ENCODE results near the gene ZER1. TPM values are rescaled to one million over a fixed set of nuclear protein-coding genes. Genes with fewer than 3 reads are reported as not detected.
"Not testable (repeated sequence)": the region's sequence is repeated elsewhere in the genome, so short reads cannot be mapped to it uniquely, and the experiment has no call there.

ZER1 gene
- total RNA-seq, 8 experiments from 2014 or later, result 17.8 to 35.1 (median 24.5) TPM

DNA sequence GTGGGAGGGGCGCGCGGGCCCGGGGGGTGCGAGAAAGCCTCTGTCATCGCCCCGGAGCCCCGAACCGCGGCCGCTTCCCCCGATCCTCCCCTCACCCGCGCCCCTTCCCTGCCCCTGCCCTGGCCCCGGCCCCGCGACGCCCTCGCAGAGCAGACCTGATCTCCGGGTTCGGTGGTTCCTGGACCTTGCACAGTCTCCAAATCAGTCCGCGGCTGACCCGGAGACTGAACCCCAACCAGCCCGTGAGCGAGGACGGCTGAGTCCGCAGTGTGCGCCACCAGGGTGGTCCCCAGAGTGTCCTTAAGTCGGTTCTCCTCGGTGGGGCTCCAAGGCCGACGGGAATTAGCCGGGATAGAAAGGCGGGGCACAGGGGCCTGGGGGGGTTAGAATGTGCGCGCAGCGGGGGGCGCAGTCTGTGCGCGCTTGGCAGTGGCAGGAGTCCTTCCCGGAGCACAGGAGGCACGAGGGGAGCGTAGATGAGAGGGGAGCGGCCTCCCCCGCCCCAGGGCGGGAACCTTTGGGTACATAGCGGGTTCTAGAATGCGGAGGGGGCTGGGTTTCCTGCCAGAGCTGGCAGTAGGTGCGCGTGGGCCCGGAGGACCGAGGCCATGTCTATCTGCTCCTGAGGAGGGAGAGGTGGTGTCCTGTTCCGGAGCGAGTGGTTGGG lies 68.6 kb downstream of the ZER1 start:
- Histone ChIP-seq H3K27ac (no peak overlapping the region), H3K4me1 (replicated peaks in 1 of 2) (no peaks in the 10 kb centered on the region), H3K4me3 (peak overlapping the region; percentile 57 to 99 (median 75))
- ATAC-seq (replicated peaks in 6 of 8), result peak in 7 of 8 experiments; percentile 7 to 34 (median 17)
- in situ Hi-C loops (cut with MboI; ENCODE audit: low pct_unique_long_range_greater_than_20kb in 2 of 9, low sequenced_read_pairs in 9 of 9, unreplicated experiment in 9 of 9), result no loop called here
- WGBS, 10 experiments, result no CpG with 5 or more reads among the region's 55 CpGs

DNA sequence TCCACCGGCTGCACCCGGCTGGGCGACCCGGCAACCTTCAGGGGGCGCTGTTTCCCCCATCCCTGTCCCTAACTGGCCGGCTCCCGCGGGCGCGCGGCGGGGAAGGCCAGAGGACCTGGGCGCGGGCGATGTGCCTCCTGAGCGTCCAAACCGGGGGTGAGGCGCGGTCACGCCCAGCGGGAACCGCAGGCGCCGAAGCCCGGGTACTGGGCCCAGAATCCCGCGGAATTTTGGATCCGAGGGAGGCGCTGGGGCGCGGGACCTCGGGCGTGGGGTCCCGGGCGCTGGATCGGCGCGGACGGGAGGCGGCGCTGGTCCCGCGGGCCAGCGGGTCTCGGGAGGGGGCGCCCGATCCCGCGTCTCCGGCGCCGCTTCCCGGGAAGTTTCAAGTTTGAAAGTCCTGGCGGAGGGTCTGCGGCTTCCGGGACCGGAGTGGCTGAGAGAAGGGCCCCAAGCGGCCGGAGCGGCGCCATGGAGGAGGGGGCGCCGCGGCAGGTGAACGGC lies 69.2 kb downstream of the ZER1 start, which contains the start of gene PKN3:
TSS of gene PKN3 (plus strand) at position 59 of the 504 bp plus-strand sequence. CDS start at position 472, 413 bp downstream.
- Histone ChIP-seq H3K4me1 (replicated peaks in 1 of 2) (no peaks in the 10 kb centered on the region), H3K27ac (peak within 1 kb of the TSS in 1 of 2 donors; percentile 49), H3K4me3 (peak within 1 kb of the TSS; percentile 57 to 99 (median 75))
- in situ Hi-C loops (cut with MboI; ENCODE audit: low pct_unique_long_range_greater_than_20kb in 2 of 9, low sequenced_read_pairs in 9 of 9, unreplicated experiment in 9 of 9), result no loop called here
- WGBS, 10 experiments, result 20% methylated on average over 1 of the region's 65 CpGs; no CpG with 5 or more reads in 9 of the 10 experiments
- peak; percentile 87 to 91 (median 90) for ATAC-seq (replicated peaks in 6 of 8)

DNA sequence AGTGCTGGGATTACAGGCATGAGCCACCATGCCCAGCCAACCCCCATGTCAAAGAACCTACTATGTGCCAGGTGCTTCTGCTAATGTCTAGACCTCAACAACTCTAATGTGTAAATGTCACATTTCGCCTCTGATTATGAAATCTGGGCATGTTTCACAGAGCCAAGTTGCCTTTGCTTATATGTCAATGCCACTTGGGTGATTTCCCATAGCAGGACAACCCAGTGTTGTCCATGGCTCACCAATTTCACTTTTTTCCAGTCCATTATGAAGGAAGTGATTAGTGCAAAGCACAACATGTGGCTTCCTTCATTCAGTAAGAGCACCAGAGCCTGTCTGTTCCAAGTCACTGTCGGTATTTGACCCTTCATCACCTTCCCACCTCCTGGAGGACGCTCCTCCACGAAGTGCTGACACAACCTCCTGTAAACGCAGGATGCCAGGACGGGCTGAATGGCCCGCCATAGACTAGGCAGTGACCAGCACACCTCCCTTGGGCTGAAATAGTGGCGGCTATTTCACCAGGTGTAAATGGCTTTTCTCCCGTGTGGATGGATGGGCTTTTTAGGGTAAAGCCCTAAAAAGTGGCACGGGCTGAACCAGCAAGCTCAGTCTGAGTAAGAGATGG lies 70.4 kb downstream of the ZER1 start:
- no peak for ATAC-seq (replicated peaks in 6 of 8)
- in situ Hi-C loops (cut with MboI; ENCODE audit: low pct_unique_long_range_greater_than_20kb in 2 of 9, low sequenced_read_pairs in 9 of 9, unreplicated experiment in 9 of 9), result no loop called here
- Histone ChIP-seq H3K4me1 (replicated peaks in 1 of 2) (no peaks in the 10 kb centered on the region), H3K4me3 (no peak overlapping the region), H3K27ac (no peak overlapping the region)
- WGBS, 10 experiments, result 60 to 100% (median 87%) methylated on average over 1 to 8 of the region's 10 CpGs; no CpG with 5 or more reads in 3 of the 10 experiments

DNA sequence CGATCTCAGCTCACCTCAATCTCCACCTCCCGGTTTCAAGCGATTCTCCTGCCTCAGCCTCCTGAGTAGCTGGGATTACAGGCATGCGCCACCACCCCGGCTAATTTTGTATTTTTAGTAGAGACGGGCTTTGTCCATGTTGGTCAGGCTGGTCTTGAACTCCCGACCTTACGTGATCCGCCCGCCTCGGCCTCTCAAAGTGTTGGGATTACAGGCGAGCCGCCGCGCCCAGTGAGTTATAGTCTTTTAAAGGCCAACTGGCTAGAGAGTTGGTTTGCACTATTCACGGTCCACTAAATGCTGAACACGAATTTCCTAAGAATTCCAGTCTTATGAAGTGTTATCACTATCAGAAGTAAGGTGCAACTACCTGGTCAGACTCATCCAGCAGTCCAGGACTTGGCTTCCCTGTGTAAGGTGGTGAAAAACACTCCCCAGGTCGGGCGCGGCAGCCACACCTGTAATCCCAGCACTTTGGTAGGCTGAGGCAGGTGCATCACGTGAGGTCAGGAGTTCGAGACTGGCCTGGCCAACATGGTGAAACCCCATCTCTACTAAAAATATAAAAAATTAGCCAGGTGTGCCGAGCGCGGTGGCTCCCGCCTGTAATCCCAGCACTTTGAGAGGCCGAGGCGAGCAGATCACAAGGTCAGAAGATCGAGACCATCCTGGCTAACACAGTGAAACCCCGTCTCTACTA lies 72.5 kb downstream of the ZER1 start:
- 80 to 100% (median 94%) methylated on average over 2 to 18 of the region's 30 CpGs for WGBS, 10 experiments
- H3K4me1 ChIP-seq (replicated peaks in 1 of 2); ATAC-seq (replicated peaks in 6 of 8); in situ Hi-C loops (cut with MboI; ENCODE audit: low pct_unique_long_range_greater_than_20kb in 2 of 9, low sequenced_read_pairs in 9 of 9, unreplicated experiment in 9 of 9); H3K27ac ChIP-seq; H3K4me3 ChIP-seq: not testable (repeated sequence)

DNA sequence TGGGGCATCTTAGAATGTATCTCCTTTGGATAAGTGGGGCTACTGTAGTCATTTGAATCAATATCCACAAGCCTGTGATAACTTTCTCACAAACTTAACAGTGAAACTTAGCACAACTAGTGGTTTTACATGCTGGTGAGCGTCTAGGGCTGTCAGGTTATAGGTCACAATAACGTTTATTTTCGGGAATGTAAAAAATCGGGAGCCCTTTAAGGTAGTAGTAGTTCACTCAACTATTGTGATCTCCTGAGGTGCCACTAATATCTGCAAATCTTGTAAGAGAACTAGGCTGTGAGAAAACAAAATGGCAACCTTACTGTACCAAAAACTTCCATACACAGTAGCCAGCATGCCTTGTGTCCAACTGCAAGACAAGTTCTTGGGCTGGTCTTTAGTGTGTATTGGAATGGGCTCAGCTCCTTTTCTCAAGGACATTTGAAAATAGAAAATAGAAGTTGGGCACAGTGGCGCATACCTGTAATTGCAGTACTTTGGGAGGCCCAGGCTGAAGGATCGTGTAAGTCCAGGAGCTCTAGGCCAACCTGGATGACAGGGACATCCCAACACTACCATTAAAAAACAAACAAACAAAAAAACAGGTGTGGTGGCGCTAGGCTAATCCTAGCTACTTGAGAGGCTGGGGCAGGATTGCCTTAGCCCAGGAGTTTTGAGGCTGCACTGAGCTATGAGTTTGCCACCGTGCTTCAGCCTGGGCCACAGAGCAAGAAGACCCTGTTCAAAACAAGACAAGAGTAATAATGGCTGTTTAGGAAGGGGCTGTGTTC lies 74.6 kb downstream of the ZER1 start:
- 60 to 100% (median 92%) methylated on average over 2 to 5 of the region's 8 CpGs for WGBS, 10 experiments
- in situ Hi-C loops (cut with MboI; ENCODE audit: low pct_unique_long_range_greater_than_20kb in 2 of 9, low sequenced_read_pairs in 9 of 9, unreplicated experiment in 9 of 9), result no loop called here
- no peak for ATAC-seq (replicated peaks in 6 of 8)
- no peak overlapping the region for H3K4me3 ChIP-seq
- H3K27ac ChIP-seq, result no peak overlapping the region
- no peaks in the 10 kb centered on the region for H3K4me1 ChIP-seq (replicated peaks in 1 of 2)

DNA sequence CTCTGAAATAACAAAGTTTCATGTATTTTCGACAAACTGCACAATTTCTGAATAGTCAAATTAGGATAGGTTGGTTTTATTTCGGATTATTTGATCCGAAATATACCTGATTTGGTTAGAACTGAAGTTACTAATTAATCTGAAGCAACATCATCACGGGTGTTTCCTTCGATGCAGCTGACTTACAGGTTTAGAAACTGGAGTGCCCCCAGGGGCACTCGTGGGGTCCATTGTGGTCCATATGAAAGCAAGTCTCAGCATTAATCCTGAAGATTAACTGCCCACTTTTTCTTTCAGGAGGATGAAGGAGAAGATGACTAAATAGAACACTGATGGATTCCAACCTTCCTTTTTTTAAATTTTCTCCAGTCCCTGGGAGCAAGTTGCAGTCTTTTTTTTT lies 77.4 kb downstream of the ZER1 start:
- Histone ChIP-seq H3K27ac (no peak overlapping the region), H3K4me3 (no peak overlapping the region), H3K4me1 (replicated peaks in 1 of 2) (peaks cover 4 to 12% of the 10 kb centered on the region in 2 donors)
- ATAC-seq (replicated peaks in 6 of 8), result no peak
- in situ Hi-C loops (cut with MboI; ENCODE audit: low pct_unique_long_range_greater_than_20kb in 2 of 9, low sequenced_read_pairs in 9 of 9, unreplicated experiment in 9 of 9), result no loop called here
- 79 to 100% (median 88%) methylated on average over 3 to 6 of the region's 6 CpGs for WGBS, 10 experiments

DNA sequence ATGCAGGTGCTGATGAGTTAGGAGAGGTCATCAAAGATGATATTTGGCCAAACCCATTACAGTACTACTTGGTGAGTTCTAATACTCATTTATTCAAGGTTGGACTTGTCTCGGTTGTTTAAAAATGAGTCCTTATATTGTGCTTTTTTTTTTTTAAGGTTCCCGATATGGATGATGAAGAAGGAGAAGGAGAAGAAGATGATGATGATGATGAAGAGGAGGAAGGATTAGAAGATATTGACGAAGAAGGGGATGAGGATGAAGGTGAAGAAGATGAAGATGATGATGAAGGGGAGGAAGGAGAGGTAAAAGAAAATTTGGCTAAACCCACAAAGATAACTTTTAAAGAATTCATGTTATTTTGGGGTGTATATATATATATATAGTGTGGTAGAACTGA lies 78.0 kb downstream of the ZER1 start:
- in situ Hi-C loops (cut with MboI; ENCODE audit: low pct_unique_long_range_greater_than_20kb in 2 of 9, low sequenced_read_pairs in 9 of 9, unreplicated experiment in 9 of 9); H3K4me3 ChIP-seq; ATAC-seq (replicated peaks in 6 of 8); H3K27ac ChIP-seq: not testable (repeated sequence)
- 75 to 100% (median 93%) methylated on average over 2 to 3 of the region's 3 CpGs; no CpG with 5 or more reads in 1 of the 10 experiments for WGBS, 10 experiments
- peaks cover 4 to 12% of the 10 kb centered on the region in 2 donors for H3K4me1 ChIP-seq (replicated peaks in 1 of 2)

DNA sequence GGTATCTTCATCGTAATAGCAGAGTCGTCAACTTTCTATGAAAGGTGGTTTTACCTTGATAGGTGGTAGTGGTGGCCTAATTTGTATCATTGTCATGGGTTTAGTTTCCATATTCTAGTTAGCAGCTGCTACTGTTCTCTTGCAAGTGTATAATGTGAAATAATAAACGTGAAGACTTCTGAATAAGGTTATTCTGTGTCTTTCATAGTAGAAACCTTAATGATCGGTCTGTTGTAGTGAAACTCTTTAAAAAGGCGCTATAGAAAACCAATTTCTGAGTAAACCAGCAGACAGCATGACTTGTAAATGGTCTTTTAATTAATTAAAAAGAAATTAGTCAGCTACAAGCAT lies 81.1 kb downstream of the ZER1 start:
- peaks cover 12 to 20% of the 10 kb centered on the region in 2 donors for H3K4me1 ChIP-seq (replicated peaks in 1 of 2)
- 0 to 33% (median 10%) methylated on average over 2 to 5 of the region's 5 CpGs; no CpG with 5 or more reads in 1 of the 10 experiments for WGBS, 10 experiments
- H3K4me3 ChIP-seq, result peak overlapping the region; percentile 63 to 100 (median 83)
- in situ Hi-C loops (cut with MboI; ENCODE audit: low pct_unique_long_range_greater_than_20kb in 2 of 9, low sequenced_read_pairs in 9 of 9, unreplicated experiment in 9 of 9), result no loop called here
- peak overlapping the region; percentile 94 to 96 for H3K27ac ChIP-seq
- ATAC-seq (replicated peaks in 6 of 8), result no peak

DNA sequence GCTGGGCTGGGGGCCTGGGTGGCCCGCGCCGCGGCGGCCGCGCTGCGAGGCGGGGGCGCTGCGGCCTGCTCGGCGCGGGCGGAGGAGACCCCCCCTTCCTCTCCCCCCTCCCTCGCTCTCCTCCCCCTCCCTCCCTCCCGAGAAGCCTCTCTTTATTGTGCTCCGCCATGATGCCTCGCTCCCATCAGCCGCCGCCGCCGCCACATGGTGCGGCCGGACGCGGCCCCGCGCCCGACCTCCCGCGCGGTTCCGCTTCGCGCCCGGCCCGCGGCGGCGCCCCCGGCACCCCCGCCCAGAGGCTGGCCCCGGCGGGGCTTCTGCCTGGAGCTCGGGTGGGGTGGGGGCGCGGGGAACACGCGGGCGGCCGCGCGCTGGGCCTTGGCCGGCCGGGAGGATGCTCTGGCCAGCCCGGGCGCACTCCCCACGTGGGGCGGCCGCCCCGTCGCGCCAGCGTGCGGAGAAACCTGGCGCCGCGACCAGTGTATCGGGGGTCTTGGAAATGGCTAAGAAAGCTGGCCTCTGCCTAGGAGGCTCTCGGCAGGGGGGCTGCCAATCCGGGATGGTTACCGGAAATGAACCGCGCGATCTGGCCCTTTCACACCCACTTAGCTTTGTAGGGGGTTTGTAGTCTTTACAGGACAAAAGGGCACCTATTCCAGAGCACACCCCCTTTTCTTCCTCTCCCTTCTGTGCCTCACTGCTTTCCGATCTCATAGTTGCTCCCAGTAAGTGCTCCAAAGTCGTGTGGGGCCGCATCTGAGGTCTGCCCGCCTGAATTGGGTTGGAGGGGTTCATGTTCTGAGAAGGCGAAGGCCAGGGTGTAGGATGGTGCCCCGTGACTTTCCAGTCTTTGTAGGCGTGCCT lies 81.7 kb downstream of the ZER1 start:
- peak overlapping the region; percentile 94 to 96 for H3K27ac ChIP-seq
- in situ Hi-C loops (cut with MboI; ENCODE audit: low pct_unique_long_range_greater_than_20kb in 2 of 9, low sequenced_read_pairs in 9 of 9, unreplicated experiment in 9 of 9), result no loop called here
- 0% methylated on average over 2 to 7 of the region's 83 CpGs; no CpG with 5 or more reads in 4 of the 10 experiments for WGBS, 10 experiments
- H3K4me1 ChIP-seq (replicated peaks in 1 of 2), result peaks cover 12 to 26% of the 10 kb centered on the region in 2 donors
- peak in 7 of 8 experiments; percentile 0 to 23 (median 5) for ATAC-seq (replicated peaks in 6 of 8)
- H3K4me3 ChIP-seq, result peak overlapping the region; percentile 63 to 100 (median 83)

DNA sequence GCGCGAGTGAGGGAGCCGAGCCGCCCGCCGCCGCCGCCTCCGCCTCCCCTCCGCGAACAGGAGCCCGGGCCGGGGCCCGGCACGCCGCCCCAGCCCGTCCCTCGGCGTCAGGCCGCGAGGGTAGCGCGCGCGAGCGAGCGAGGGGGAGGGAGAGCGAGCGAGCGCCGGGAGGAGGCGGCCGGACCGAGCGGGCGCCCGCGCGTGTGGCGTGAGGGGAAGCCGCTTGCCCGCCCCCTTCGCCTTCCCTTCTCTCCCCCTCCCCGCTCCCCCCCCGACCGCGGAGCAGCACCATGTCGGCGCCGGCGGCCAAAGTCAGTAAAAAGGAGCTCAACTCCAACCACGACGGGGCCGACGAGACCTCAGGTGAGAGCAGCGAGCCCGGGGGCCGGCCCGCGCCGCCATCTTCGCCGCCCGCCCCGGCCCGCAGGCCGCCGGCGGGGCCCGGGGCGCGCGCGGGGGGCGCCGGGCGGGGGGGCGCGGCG lies 82.4 kb downstream of the ZER1 start:
- H3K27ac ChIP-seq, result peak overlapping the region; percentile 94 to 96
- in situ Hi-C loops (cut with MboI; ENCODE audit: low pct_unique_long_range_greater_than_20kb in 2 of 9, low sequenced_read_pairs in 9 of 9, unreplicated experiment in 9 of 9), result no loop called here
- no CpG with 5 or more reads among the region's 80 CpGs for WGBS, 10 experiments
- peak; percentile 10 to 53 (median 48) for ATAC-seq (replicated peaks in 6 of 8)
- H3K4me3 ChIP-seq, result peak overlapping the region; percentile 63 to 100 (median 83)
- H3K4me1 ChIP-seq (replicated peaks in 1 of 2), result peaks cover 14 to 33% of the 10 kb centered on the region in 2 donors

DNA sequence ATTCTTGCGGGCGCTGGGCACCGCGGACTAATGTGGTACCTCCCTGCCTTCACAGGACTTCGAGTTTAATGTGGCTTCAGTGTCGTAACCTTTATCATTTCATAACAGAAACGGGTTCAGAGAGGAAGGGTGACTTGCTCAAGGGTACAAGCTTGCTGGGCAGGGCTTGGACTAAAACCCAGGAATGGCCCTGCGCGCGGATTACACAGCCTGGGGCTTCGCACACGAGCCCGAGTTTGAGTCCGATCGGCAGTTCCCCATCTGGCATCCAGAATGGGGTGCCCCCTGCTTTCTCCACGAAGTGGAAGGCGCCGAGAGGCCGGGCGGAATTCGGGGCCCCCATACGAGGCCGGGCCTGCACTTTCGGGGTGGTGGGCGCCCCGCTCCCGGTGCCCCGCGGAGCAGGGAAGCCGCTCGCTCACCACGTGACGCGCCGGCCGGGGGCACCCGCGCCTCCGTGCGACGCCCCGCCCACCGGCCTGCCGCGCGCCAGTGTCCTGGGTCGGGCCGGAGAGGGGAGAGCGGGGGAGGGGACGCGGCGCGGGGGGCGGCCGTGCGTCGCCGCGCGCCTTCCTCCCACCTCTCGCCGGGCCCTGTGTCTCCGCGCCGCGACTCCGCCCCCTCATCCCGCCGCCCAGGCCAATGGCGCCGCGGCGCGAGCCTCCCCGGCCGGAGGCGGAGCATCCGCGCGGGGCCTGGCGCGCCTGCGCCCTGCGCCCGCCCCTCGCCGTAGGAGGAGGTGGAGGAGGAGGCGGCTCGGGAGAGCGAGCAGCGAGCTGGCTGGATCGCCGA lies 83.0 kb downstream of the ZER1 start, which contains the start of gene SET:
TSS of gene SET (plus strand) at position 722 of the 792 bp plus-strand sequence. CDS start 361 bp downstream, outside the sequence.
- H3K27ac ChIP-seq, result peak within 1 kb of the TSS; percentile 94 to 96
- ATAC-seq (replicated peaks in 6 of 8), result peak; percentile 67 to 91 (median 86)
- peak within 1 kb of the TSS; percentile 63 to 100 (median 83) for H3K4me3 ChIP-seq
- peaks cover 19 to 35% of the 10 kb centered on the region in 2 donors for H3K4me1 ChIP-seq (replicated peaks in 1 of 2)
- in situ Hi-C loops (cut with MboI; ENCODE audit: low pct_unique_long_range_greater_than_20kb in 2 of 9, low sequenced_read_pairs in 9 of 9, unreplicated experiment in 9 of 9), result no loop called here
- 0 to 71% (median 30%) methylated on average over 1 to 11 of the region's 93 CpGs; no CpG with 5 or more reads in 3 of the 10 experiments for WGBS, 10 experiments

Data from motor neuron (in vitro differentiated cells).